HG02981 (cell line): ENCODE results near the gene TMOD1.

ENCODE experiments used
- ATAC-seq: cut with Tn5 transposase; IDR thresholded peaks from one replicate; pipeline ENCODE4 v1.9.1; 2021; ENCODE audit warnings: mild to moderate bottlenecking, moderate library complexity; ENCODE audit not compliant: unreplicated experiment

TMOD1 gene

DNA sequence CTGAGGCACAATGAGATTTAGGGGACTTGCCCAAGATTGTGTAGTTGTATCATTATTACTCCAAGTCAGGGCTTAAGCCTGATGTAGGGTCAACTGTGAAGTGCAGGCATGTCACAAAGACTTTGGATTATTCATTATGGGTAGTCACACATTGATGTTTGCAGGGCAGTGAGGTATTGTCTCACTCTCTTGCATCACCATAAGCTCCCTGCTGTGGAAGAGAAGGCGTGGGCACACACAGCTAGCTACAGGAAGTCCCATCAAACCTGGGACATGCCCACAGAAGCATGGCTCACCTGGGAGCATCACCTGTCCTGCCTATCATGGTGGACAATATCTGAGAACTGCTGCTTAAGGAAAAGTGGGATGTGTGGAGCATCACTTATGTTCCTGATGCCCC, 42.1 kb downstream of the TMOD1 start:
- no peak for ATAC-seq

DNA sequence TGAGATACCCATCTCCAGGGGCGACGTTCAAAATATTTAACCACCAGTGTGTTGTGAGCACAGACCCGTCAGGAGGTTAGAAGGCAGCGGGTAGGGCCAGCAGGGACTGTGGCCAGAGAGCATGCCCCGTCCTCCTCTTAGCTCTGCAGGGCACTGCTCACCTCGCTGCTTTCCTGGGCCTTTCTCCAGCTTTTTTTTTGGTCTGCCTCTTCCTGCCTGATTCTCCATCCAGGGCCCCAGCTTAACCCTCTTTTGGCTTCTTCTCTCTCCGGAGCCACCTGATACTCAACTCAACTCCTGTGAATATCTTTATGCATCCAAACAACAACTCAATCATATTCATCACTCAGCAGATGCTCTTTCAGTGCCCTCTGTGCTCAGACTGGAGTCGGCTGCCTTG, 44.0 kb downstream of the TMOD1 start:
- no peak for ATAC-seq

DNA sequence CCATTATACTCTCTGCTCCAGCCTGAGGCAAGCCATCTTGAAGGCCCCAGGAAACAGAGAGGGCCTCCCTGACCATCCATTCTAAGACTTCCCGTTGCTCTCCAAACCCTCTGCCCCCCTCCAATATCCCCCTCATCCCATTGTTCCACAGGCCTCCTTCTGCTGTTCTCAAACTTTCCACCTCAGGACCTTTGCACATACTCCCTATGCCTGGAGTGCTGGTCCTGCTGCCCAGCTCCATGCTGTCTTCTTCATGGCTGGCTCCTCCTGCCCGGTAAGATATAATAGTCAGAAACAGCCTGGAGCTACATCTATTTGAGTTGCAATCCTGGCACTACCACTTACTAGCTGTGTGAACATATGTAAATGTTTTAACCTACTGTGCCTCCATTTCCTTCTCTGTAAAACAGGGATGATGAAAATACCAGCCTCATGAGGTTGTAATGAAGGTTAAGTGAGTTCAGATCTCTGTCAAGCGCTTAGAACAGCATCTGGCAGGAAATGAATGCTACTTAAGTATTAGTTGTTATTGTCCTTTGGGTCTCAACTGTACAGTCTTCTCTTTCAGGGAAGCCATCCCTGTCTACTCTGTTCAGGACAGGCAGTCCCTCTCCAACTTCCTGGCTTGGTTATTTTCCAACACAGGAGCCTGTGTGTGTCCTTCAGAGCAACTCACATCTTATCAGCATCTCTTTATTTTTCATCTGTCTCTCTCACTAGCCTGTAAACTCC, 45.8 kb downstream of the TMOD1 start:
- ATAC-seq: no peak

DNA sequence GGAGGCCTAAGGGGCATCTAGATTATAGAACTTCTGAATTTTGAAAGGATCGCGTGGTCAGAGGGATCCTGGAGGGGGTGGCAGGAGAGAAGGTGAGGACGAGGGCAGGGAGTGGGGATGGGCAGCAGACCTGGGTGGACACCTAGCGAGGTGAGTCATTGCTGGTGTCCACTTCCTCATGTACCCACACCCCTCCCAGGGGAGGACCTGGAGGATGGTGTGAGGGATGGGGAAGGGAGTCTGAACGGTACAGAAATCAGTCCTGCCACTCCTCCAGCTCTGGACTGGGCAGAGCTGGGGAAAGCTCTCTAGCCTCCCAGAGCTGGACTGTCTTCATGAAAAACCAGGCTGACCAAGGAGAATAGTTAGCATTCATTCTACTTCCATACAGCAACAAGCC, 46.9 kb downstream of the TMOD1 start:
- ATAC-seq: no peak

DNA sequence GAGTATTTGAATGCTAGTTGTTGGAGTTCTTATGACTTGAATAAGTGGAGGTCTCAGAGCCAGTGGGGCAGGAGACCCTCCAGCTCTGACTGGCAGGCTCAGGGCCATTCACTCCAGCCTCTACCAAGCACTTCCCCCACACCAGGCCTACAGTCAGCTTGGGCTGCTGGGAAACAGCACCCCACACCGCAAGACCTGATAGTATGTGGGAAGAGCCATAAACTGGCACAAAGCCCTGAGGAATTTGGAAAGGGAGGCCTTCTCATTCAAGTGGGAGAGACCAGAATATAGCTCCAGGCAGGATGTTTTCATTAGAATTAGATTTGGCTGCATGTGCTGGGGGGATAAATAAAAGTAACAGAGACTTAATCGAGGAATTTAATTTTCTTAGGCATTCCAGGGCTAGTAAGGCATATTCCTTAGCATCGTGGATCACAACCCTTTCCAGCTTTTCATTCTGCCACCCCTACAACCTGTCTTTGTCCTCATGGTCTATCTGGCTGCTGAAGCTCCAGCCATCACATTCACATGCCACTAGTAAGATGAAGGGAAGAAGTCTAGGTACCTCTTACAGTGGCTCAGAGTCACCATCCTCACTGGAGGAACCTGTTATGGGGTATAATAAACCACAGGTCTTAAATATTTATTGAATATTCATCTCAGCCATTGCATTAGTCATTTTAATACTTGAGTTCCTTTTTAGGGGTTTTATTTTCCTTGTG, 47.5 kb downstream of the TMOD1 start:
- no peak for ATAC-seq

DNA sequence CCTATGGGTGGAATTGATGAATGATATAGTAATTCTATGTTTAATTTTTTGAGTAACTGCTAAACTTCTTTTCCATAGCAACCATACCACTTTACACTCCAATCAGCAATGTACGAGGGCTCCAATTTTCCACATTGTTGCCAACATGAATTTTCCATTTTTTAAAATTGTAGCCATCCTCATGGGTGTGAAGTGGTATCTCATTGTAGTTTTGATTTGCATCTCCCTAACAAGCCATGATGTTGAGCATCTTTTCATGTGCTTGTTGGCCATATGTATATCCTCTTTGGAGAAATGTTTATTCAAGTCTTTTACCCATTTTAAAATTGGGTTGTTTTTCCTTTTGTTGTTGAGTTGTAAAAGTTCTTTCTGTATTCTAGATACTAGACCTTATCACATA, 48.9 kb downstream of the TMOD1 start:
- no peak for ATAC-seq

DNA sequence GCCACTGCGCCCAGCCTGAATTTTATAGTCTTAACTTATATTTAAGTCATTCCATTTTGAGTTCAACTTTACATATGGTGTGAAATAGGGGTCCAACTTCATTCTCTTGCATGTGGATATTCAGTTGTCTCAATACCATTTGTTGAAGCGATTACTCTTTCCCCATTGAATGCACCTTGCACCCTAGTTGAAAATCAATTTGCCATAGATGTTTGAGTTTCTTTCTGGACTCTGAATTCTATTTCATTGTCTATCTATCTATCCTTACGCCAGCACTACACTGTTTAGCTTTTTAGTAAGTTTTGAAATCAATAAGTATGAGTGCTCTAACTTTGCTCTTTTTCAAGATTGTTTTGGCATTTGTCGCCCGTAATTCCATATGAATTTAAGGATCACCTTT, 49.8 kb downstream of the TMOD1 start:
- no peak for ATAC-seq

DNA sequence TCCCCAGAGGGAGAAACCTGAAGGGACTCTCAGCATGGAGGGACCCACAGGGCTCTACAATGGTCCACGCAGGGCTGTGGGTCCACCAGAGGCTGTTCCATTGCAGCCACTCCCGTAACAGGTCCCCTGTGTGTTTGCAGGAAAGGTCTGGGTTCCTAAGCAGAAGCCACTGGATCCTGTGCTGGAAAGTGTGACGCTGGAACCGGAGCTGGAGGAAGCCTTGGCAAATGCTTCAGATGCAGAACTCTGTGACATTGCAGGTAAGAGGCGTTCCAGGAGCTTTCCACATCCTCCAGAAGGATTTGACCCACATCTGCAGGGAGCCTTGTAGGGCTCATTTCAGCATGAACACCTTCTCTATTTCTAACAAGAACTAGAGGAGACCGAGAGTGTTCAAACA, 51.7 kb downstream of the TMOD1 start:
- no peak for ATAC-seq

DNA sequence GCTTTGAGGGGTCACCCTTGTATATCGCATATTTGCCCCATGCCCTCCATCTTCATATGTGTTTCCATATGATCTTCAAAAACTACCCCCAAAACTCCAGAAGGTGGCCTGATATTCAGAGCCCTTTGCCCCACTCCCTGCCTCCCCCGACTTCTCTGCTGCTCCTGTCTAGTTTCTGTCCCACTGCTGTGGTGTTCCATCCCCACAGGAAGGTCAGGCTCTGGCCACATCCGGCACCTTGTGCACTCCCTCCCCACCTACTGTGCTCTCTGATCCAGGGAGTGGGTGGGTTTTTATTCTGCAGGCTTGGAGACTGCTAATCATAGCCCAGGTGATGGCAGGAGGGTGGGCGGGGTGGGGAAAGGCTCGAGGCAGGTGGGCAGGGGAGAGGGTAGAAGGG, 52.4 kb downstream of the TMOD1 start:
- no peak for ATAC-seq

DNA sequence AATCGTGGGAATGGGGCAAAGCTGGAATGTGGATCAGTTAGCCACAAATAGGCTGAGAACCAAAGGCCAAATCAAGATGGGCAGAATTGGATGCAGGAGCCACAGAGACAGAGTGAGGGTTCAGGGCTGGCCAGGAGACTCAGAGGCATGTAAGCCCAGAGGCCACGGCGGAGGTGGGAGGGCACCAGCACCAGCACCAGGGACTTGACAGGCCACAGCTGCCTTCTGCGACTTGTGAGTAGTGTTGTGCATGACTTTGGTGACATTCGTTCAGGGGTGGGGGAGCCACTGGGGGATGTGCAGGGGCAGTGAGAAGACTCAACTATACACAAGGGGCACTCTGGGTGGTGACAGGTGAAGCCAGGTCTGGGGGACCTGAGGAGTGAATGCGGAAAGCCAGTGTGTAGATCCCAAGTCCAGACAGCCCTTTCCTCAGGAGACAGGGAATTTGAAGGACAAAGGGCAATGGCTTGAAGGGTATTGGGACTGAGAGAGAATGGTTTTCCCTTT, 53.2 kb downstream of the TMOD1 start:
- no peak for ATAC-seq

DNA sequence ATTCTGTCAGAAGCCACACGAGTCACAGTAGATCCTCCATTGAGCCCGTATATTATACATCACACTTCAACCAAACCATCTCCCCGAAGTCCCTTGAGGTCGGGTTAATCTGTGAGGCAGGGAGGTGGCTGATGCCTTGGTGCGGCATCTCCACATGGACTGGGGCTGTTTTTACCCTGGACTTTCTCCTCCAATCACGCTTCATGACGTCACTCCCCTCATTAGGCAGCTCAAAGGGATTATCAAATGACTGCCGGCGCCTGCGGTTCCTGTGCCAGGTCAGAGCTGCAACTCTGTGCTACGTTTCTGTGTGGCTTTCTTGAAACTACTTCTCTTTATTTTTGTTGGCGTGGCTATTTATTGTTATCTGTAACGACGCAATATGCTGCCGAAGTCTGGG, 53.7 kb downstream of the TMOD1 start:
- ATAC-seq: no peak

DNA sequence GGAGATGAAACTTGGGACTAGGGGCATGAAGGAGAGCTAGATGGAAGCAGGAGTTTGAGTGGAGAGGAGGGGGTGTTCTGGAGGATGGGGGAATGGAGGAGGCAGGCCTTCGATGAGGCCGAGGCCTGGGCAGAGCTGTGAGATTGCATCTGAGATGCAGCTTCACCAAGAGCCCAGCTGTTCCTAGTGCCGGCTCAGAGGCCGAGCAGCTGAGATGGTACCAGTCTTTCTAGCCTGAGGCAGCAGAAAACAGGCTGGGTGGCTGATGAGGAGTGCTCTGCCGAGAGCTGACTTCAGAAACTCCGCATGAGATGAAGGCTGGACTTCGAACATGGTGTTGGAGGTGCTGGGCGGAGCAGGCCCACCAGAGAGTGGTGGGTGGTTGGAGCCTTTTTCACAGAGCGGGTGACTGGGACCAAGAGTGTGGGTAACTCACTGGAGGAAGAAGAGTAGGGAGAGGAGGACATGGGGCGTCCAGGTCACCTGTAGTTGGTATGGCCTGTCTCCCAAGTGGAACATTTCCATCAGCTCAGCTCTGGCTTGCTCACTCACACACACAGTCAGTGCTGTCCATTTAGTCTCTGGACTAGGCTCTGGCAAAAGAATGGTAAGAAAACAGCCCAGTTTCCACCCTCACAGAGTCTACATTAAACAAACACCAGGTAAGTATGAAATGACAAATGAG, 54.7 kb downstream of the TMOD1 start:
- no peak for ATAC-seq

DNA sequence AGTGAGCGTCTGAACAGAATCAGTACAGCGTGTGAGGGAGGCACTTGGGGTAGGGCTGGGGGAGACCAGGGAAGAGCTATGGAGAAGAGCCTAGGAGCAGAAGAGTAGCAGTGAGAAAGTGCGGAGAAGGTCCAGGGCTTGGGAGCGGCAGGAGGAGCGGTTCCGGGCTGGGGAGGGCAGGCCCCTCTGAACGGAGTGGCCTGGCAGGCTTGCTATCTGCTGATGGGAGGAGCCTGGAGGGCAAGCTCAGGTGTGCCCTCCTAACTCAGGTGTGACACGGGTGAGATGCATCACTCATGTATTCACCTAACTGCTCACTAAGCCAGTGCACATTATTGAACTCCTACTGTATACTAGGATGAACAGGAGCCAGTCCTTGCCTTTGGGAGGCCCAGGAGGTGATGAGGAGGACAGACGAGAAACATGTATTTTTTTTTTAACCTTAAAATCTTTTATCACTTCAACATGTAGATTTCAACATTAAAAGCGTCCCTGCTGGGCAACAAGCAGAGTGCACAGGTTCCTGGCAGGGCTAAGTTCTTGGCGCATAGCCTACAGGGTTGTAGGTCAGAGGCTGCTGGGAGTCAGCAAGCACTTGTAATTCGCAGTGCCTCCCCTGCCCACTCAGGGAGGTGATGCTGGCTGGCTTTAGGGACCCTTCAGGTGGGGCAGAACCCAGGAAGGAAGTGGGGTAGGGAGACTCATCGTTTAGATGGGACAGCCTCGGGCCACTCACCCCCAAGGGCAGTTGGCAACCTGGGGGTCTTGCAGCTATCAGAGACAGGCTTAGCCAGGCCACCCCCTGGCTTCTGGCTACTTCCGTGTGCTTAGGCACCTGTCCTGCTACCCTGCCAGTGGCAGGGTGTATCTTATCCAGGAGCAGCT, 55.5 kb downstream of the TMOD1 start:
- ATAC-seq: no peak

DNA sequence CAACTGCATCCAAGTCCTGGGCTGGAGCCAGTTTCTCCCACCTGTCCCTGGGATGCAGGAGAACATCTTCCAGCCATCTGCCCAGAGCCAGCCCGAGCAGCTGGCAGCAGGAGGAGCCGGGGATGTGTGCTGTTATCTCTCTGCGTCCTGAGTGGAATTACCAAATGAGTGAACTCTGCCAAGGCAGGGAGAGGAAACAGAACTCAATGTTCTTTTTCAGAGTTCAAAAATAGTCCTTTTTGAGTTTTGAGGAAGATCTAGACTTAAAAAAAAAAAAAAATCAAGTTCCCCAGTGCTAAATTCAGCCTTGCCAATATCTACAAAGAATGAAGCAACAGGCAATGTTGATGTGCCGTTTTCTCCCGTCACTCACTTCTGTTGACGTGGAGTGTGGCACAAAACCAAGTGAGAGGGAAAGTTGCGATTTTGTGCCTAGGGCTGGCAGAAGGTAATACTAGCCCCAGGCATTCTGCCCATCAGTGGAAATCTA, 56.2 kb downstream of the TMOD1 start:
- ATAC-seq: no peak

DNA sequence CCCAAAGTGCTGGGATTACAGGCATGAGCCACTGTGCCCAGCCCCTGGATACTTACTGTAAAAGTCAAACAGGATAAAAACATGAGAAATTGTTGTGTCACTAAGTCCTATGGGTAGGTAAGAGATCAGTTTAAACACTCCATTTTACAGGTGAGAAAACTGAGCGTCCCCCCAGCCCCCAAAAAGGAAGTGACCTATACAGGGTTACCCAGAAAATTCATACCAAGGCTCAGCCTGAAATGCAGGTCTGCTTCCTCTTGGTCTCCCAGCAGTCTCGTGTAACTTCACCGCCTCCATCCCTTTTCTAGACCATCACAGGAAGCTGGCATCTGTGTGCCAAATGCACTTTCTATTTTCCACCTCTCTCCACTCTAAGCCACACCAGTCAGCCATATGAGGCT, 57.2 kb downstream of the TMOD1 start:
- no peak for ATAC-seq

DNA sequence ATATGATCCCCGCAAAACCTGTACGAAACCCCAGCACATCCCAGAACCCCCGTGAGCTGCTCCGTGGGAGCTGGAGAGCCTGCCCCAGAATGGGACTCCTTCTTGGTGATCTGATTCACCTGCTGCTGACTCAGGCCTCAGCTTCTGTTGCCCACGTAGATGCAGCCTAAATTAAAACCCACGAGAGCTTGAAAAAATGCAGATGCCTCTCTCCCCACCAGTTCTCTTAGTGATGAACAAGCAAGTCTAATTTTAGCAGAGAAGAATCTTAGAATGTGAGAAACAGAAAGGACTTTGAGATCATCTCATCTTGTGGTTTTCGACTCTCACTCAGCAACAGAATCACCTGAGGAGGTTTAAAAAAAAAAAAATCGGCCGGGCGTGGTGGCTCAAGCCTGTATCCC, 57.6 kb downstream of the TMOD1 start:
- ATAC-seq: peak; percentile 67

DNA sequence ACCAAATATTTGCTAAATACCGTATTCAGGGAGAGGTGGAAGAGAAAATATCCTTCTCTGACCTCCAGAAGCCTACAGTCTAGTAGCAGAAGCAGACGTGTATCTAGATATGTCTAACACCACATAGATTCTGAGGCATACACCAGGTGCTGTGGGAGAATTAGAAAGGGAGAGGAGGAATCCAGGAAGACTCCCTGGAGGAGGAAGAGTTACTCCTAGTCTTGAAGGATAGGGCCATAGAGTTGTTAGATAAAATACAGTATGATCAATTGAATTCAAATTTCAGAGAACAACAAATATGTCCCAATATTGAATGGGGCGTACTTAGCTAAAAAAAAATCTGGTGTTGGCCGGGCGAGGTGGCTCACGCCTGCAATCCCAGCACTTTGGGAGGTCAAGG, 58.7 kb downstream of the TMOD1 start:
- no peak for ATAC-seq

DNA sequence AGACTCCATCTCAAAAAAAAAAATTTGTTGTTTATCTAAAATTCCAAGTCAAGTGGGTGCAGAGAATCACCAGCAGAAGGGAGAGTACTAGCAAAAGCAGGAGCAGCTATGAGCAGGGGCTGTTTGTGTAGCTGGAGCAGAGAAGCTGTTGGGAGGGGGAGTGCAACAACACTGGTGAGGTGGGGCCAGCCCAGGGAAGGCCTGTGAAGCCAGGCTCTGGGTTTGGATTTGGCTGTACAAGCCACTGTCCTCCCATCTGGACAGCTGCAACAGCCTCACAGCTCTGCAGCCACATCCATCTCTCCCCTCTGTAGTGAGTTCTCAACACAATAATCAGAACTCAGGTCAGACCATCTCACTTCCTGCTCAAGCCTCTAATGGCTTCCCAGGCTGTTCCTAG, 59.4 kb downstream of the TMOD1 start:
- ATAC-seq: no peak

DNA sequence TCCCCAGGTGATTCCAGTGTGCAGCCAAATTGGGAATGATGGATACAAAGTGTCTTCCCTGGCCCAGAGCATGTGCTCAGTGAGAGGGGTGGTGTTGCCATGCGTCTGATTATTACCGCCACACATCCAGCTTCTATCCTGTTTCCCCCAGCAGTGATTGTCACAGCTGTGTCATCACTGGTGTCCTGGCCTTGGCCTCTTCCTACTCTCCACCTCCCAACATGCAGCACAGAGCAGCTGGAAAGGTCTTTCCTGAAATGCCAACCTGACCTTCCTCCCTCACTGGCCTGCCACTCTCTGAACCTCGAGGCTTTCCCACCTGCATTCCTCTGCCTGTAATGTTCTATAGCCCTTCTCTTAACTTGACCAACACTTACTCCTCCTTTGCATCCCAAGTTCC, 60.0 kb downstream of the TMOD1 start:
- no peak for ATAC-seq

DNA sequence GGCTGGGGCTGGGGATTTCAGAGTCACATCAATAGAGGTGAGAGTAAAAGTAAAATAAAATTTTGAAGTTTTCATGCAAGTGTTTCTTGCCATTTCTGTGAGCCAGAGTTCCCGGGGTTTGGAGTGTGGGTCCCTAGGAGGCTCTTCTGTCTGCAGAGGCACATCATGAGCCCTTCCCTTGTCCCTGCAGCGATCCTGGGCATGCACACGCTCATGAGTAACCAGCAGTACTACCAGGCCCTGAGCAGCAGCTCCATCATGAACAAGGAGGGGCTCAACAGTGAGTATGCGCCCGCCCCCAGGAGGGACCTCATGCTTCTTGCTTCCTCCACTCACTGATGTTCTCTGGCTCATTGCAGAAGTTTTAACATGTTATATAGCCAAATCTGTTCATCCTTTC, 61.1 kb downstream of the TMOD1 start:
- ATAC-seq: no peak
